IMR-90 (cell line): ENCODE data around the gene SQSTM1. TPM values are rescaled to one million over a fixed set of nuclear protein-coding genes. Genes with fewer than 3 reads are reported as not detected.

ENCODE experiments used
- ATAC-seq: fragments of 200-7000 bp; cut with Tn5 transposase; 2 replicates; pipeline ENCODE4 v1.9.1; 2020; ENCODE audit warnings: low read depth, mild to moderate bottlenecking, moderate library complexity
- BruUV-seq: library from RNA; stranded (reverse); fragments of 400-500 nt; replicated peaks from 2 replicates; lab custom pipeline; 2021; lab: Mats Ljungman, UMichigan
- CTCF ChIA-PET: fragments of 300-600 bp; formaldehyde crosslinking; extraction: SDS; loops from one replicate; lab custom pipeline; 2021; ENCODE audit warnings: antibody characterized with exemption; lab: Yijun Ruan, JAX
- POLR2A ChIA-PET: fragments of 300-600 bp; sonication (Branson Sonifier 250); formaldehyde crosslinking; loops from one replicate; lab custom pipeline; 2022; ENCODE audit warnings: antibody characterized with exemption; ENCODE audit not compliant: unreplicated experiment; lab: Charles Lee
- DNase-seq: peaks from one replicate; pipeline ENCODE4 v3.0.0; 2013
- H2AFZ ChIP-seq: replicated peaks from 2 replicates; pipeline ENCODE3; 2013; ENCODE audit warnings: low read length, mild to moderate bottlenecking; ENCODE audit not compliant: poor library complexity
- H2AK5ac ChIP-seq: 2 replicates; pipeline ENCODE4 v1.6.1; 2013; ENCODE audit warnings: low read depth, low read length, inconsistent platforms
- H2AK9ac ChIP-seq: replicated peaks from 2 replicates; pipeline ENCODE3; 2013; ENCODE audit warnings: mild to moderate bottlenecking, low read depth, low read length, moderate library complexity; ENCODE audit not compliant: poor library complexity
- H2BK120ac ChIP-seq: 2 replicates; pipeline ENCODE4 v1.6.1; 2013; ENCODE audit warnings: low read depth, low read length, inconsistent platforms
- H2BK15ac ChIP-seq: 3 replicates; pipeline ENCODE4 v1.6.1; 2013; ENCODE audit warnings: low read depth, low read length, inconsistent platforms
- H2BK20ac ChIP-seq: 2 replicates; pipeline ENCODE4 v1.6.1; 2013; ENCODE audit warnings: low read depth, mild to moderate bottlenecking, inconsistent platforms, low read length, moderate library complexity
- H2BK5ac ChIP-seq: 2 replicates; pipeline ENCODE4 v1.6.1; 2013; ENCODE audit warnings: mild to moderate bottlenecking, low read depth, low read length, inconsistent platforms; ENCODE audit not compliant: poor library complexity, severe bottlenecking
- H3K14ac ChIP-seq: replicated peaks from 2 replicates; pipeline ENCODE4 v1.6.1; 2013; ENCODE audit warnings: low read depth, low read length, inconsistent platforms
- H3K18ac ChIP-seq: 2 replicates; pipeline ENCODE4 v1.6.1; 2013; ENCODE audit warnings: low read depth, low read length, control low read depth
- H3K23ac ChIP-seq: 2 replicates; pipeline ENCODE4 v1.6.1; 2013; ENCODE audit warnings: low read depth, low read length, inconsistent platforms
- H3K27ac ChIP-seq: 2 replicates; pipeline ENCODE4 v1.5.1; 2013; ENCODE audit warnings: mild to moderate bottlenecking, control low read depth, low read length; ENCODE audit not compliant: insufficient read depth
- H3K27me3 ChIP-seq: 2 replicates; pipeline ENCODE4 v1.6.1; 2013; ENCODE audit warnings: low read length; ENCODE audit not compliant: control insufficient read depth, insufficient read depth
- H3K36me3 ChIP-seq: 2 replicates; pipeline ENCODE4 v1.6.1; 2013; ENCODE audit warnings: low read length, mixed read lengths; ENCODE audit not compliant: control insufficient read depth, insufficient read depth
- H3K4ac ChIP-seq: 2 replicates; pipeline ENCODE4 v1.6.1; 2013; ENCODE audit warnings: low read depth, low read length, inconsistent platforms
- H3K4me1 ChIP-seq: 2 replicates; pipeline ENCODE4 v1.6.1; 2013; ENCODE audit warnings: low read length, mixed read lengths; ENCODE audit not compliant: control insufficient read depth, insufficient read depth
- H3K4me2 ChIP-seq: 2 replicates; pipeline ENCODE4 v1.6.1; 2013; ENCODE audit warnings: low read depth, mild to moderate bottlenecking, control low read depth, low read length, moderate library complexity
- H3K4me3 ChIP-seq: 2 replicates; pipeline ENCODE4 v1.5.1; 2013; ENCODE audit warnings: low read depth, mild to moderate bottlenecking, control low read depth, low read length, moderate library complexity; ENCODE audit not compliant: insufficient read depth
- H3K56ac ChIP-seq: 2 replicates; pipeline ENCODE4 v1.6.1; 2013; ENCODE audit warnings: low read length, inconsistent platforms; ENCODE audit not compliant: insufficient read depth; ENCODE audit errors: extremely low read depth
- H3K79me1 ChIP-seq, 2 experiments: 2 replicates each; pipeline ENCODE4 v1.6.1; 2013; ENCODE audit warnings: low read length in 2 of 2, inconsistent platforms in 1 of 2, low read depth in 1 of 2
- H3K9ac ChIP-seq: 2 replicates; pipeline ENCODE4 v1.6.1; 2013; ENCODE audit warnings: low read depth, low read length, control low read depth
- H3K9me1 ChIP-seq: 2 replicates; pipeline ENCODE4 v1.6.1; 2013; ENCODE audit warnings: low read length, inconsistent platforms; ENCODE audit not compliant: insufficient read depth
- H3K9me3 ChIP-seq: 2 replicates; pipeline ENCODE4 v1.6.1; 2013; ENCODE audit warnings: low read length; ENCODE audit not compliant: control insufficient read depth, insufficient read depth
- H4K20me1 ChIP-seq: 2 replicates; pipeline ENCODE4 v1.6.1; 2013; ENCODE audit warnings: low read length, inconsistent platforms; ENCODE audit not compliant: insufficient read depth
- H4K5ac ChIP-seq: 2 replicates; pipeline ENCODE4 v1.6.1; 2013; ENCODE audit warnings: mild to moderate bottlenecking, low read depth, low read length, control low read depth
- H4K8ac ChIP-seq, 2 experiments: 2 replicates each; pipeline ENCODE4 v1.6.1; 2013; ENCODE audit warnings: low read depth in 2 of 2, low read length in 2 of 2, control low read depth in 1 of 2, inconsistent platforms in 1 of 2
- H4K91ac ChIP-seq: 2 replicates; pipeline ENCODE4 v1.6.1; 2013; ENCODE audit warnings: low read depth, low read length, inconsistent platforms; ENCODE audit not compliant: insufficient read depth
- CEBPB ChIP-seq: IDR thresholded peaks from 2 replicates; pipeline ENCODE4 v1.6.1; 2012; ENCODE audit warnings: low read depth, low read length, improper control_type of control experiment
- FOS ChIP-seq: fragments of 150-350 bp; IDR thresholded peaks from 2 replicates; pipeline ENCODE4 v1.6.1; 2016; ENCODE audit warnings: low read depth, low read length
- MAFK ChIP-seq: IDR thresholded peaks from 2 replicates; pipeline ENCODE4 v1.6.1; 2012; ENCODE audit warnings: low read depth, low read length, improper control_type of control experiment
- MXI1 ChIP-seq: IDR thresholded peaks from 2 replicates; pipeline ENCODE4 v1.6.1; 2012; ENCODE audit warnings: low read depth, mild to moderate bottlenecking, low read length, moderate library complexity, borderline replicate concordance
- NFE2L2 ChIP-seq: fragments of 150-350 bp; IDR thresholded peaks from 2 replicates; pipeline ENCODE4 v1.6.1; 2016; ENCODE audit warnings: low read depth, mild to moderate bottlenecking, low read length
- POLR2A ChIP-seq: IDR thresholded peaks from 2 replicates; pipeline ENCODE4 v1.6.1; 2012; ENCODE audit warnings: mild to moderate bottlenecking, low read depth, low read length
- RAD21 ChIP-seq: IDR thresholded peaks from 2 replicates; pipeline ENCODE4 v1.6.1; 2012; ENCODE audit warnings: low read length, improper control_type of control experiment
- RCOR1 ChIP-seq: IDR thresholded peaks from 2 replicates; pipeline ENCODE4 v1.6.1; 2012; ENCODE audit warnings: mild to moderate bottlenecking, low read length, improper control_type of control experiment; ENCODE audit not compliant: insufficient replicate concordance
- RFX5 ChIP-seq: IDR thresholded peaks from 2 replicates; pipeline ENCODE4 v1.8.0; 2012; ENCODE audit warnings: low read depth, mild to moderate bottlenecking, low read length, moderate library complexity
- SMC3 ChIP-seq: fragments of 150-350 bp; IDR thresholded peaks from 2 replicates; pipeline ENCODE4 v1.6.1; 2016; ENCODE audit warnings: low read depth, mild to moderate bottlenecking, antibody characterized with exemption, low read length, moderate library complexity
- WGBS, 2 experiments: methylation state at CpG; one replicate each; pipeline versions ENCODE4 v1.1.5 to v1.1.7; 2013; ENCODE audit warnings: missing lambda C conversion rate in 2 of 2; ENCODE audit not compliant: insufficient read length in 1 of 2; ENCODE audit errors: extremely low coverage in 2 of 2; 5-methylcytosine and 5-hydroxymethylcytosine counted together
- dilution Hi-C: fragments of 300-500 bp; cut with HindIII; formaldehyde crosslinking; loops from one replicate; pipeline ENCODE4 v1.14.3; 2018; ENCODE audit warnings: low sequenced_read_pairs; ENCODE audit not compliant: unreplicated experiment
- in situ Hi-C: fragments of 300-500 bp; cut with MboI; formaldehyde crosslinking; loops from 3 replicates; pipeline ENCODE4 v1.14.3; 2019; ENCODE audit warnings: low sequenced_read_pairs, inconsistent platforms, mixed read lengths
- intact Hi-C: fragments of 100-400 bp; cut with micrococcal nuclease; formaldehyde crosslinking; loops from 2 replicates; pipeline ENCODE4 v1.10.0; 2022
- polyA plus RNA-seq, 3 experiments: library from polyadenylated mRNA; depleted of rRNA; stranded (reverse); fragments of >200 nt; gene quantifications; 2 replicates each; pipeline ENCODE4 v1.2.3, GENCODE V29; 2012; ENCODE audit warnings: low replicate concordance in 1 of 3
- total RNA-seq: library from RNA; depleted of rRNA; stranded (reverse); fragments of >200 nt; gene quantifications from 2 replicates; pipeline ENCODE4 v1.2.3, GENCODE V29; 2012
- TF ChIP-seq, protein P1 (sequence below): fragments of 150-350 bp; IDR thresholded peaks from 2 replicates; pipeline ENCODE4 v1.6.1; 2016; ENCODE audit warnings: low read depth, mild to moderate bottlenecking, low read length, moderate library complexity, borderline replicate concordance
- TF ChIP-seq, protein P2 (sequence below): fragments of 150-350 bp; IDR thresholded peaks from 2 replicates; pipeline ENCODE4 v1.6.1; 2017; ENCODE audit warnings: mild to moderate bottlenecking, antibody characterized with exemption, low read length, low read depth

SQSTM1 gene
- total and polyA plus RNA-seq, 2 of the 4 experiments (the other 2 are of a cell fraction) = 152 to 184 TPM

DNA sequence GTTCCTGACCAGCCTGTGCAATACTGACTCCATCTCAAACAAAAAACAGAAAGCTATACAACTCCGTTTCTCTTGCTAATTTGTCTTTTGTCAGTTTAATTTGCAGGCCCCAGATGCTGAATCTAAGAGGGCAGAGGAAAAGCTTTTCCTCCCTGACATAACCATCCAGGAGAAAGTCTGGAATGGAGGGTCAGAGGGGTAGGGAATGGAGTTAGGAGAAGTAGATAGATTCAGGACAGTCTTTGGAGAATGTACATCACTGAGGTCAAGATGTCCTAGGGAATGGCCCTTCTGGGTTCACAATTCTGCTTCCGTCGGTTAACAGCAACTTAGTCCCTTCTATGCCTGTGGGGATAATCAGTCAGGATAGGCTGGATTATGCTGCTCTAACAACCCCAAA is 6.6 kb upstream of the SQSTM1 start:
- H4K5ac ChIP-seq = no peak overlapping the region
- H3K36me3 ChIP-seq = peaks cover 17% of the 10 kb centered on the region
- H4K8ac ChIP-seq = no peak overlapping the region
- no peak for DNase-seq
- no TSS peak for BruUV-seq
- no peaks in the 10 kb centered on the region; the same call in 1 of the 2 replicates for H3K9me3 ChIP-seq
- H3K4me3 ChIP-seq = no peak overlapping the region
- H2BK15ac ChIP-seq = no peak overlapping the region
- no peak overlapping the region for H3K56ac ChIP-seq
- no peak overlapping the region for H2BK5ac ChIP-seq
- no peak overlapping the region for H3K4ac ChIP-seq
- no peak overlapping the region for H3K14ac ChIP-seq
- no peak overlapping the region for H2BK20ac ChIP-seq
- no CpG with 5 or more reads among the region's 3 CpGs for WGBS, 2 experiments
- H3K23ac ChIP-seq = no peak overlapping the region
- H3K79me1 ChIP-seq = peaks cover 0 to 14% of the 10 kb centered on the region in 2 experiments
- no peaks in the 10 kb centered on the region for H4K20me1 ChIP-seq
- TF ChIP-seq MXI1 (no peak), RAD21 (no peak), RFX5 (no peak), SMC3 (no peak), MAFK (no peak), FOS (no peak), CEBPB (no peak), POLR2A (no peak), NFE2L2 (no peak), RCOR1 (no peak)
- TF ChIP-seq, protein P1, sequence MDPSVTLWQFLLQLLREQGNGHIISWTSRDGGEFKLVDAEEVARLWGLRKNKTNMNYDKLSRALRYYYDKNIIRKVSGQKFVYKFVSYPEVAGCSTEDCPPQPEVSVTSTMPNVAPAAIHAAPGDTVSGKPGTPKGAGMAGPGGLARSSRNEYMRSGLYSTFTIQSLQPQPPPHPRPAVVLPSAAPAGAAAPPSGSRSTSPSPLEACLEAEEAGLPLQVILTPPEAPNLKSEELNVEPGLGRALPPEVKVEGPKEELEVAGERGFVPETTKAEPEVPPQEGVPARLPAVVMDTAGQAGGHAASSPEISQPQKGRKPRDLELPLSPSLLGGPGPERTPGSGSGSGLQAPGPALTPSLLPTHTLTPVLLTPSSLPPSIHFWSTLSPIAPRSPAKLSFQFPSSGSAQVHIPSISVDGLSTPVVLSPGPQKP = no peak
- TF ChIP-seq, protein P2, sequence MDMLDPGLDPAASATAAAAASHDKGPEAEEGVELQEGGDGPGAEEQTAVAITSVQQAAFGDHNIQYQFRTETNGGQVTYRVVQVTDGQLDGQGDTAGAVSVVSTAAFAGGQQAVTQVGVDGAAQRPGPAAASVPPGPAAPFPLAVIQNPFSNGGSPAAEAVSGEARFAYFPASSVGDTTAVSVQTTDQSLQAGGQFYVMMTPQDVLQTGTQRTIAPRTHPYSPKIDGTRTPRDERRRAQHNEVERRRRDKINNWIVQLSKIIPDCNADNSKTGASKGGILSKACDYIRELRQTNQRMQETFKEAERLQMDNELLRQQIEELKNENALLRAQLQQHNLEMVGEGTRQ = no peak
- H3K27me3 ChIP-seq = no peaks in the 10 kb centered on the region
- H3K9me1 ChIP-seq = peaks cover 13% of the 10 kb centered on the region
- no peak for ATAC-seq
- intact Hi-C loops (no loop called here), dilution Hi-C loops (no loop called here), in situ Hi-C loops (no loop called here)
- no peak overlapping the region for H2AK9ac ChIP-seq
- no peak overlapping the region for H3K4me2 ChIP-seq
- peaks cover 8% of the 10 kb centered on the region for H3K4me1 ChIP-seq
- H3K18ac ChIP-seq = no peak overlapping the region
- H2BK120ac ChIP-seq = no peak overlapping the region
- no peak overlapping the region for H4K91ac ChIP-seq
- ChIA-PET CTCF (no interaction called here), POLR2A (no interaction called here)
- no peak overlapping the region for H2AFZ ChIP-seq
- no peak overlapping the region for H2AK5ac ChIP-seq
- no peak overlapping the region for H3K9ac ChIP-seq
- H3K27ac ChIP-seq = no peak overlapping the region
